Transverse colon (tissue), 4 donors: Measurements from ENCODE around the gene AHCYL1. TPM values are rescaled to one million over a fixed set of nuclear protein-coding genes. Genes with fewer than 3 reads are reported as not detected.
A peak's percentile ranks its signal among the peaks of the same experiment; 100 is the strongest.

ENCODE experiments used
- DNase-seq: peaks from one replicate; pipeline ENCODE4 v3.0.0-alpha.2; 2019
- H3K27ac ChIP-seq, 4 donors: fragments of 200-600 bp; sonication (generic); 2 replicates each; pipeline ENCODE4 v1.5.1; 2016 to 2018; ENCODE audit warnings: inconsistent platforms in 4 of 4
- H3K27me3 ChIP-seq: fragments of 200-600 bp; sonication (generic); 2 replicates; pipeline ENCODE4 v1.5.1; 2017; ENCODE audit warnings: inconsistent platforms
- H3K36me3 ChIP-seq, 4 donors: fragments of 200-600 bp; sonication (generic); 2 replicates each; pipeline ENCODE4 v1.5.1; 2017 to 2019; ENCODE audit warnings: inconsistent platforms in 4 of 4
- H3K4me1 ChIP-seq, 4 donors: fragments of 200-600 bp; sonication (generic); 2 replicates each; pipeline ENCODE4 v1.5.1; 2017 to 2020; ENCODE audit warnings: inconsistent platforms in 4 of 4
- H3K4me3 ChIP-seq, 4 donors: fragments of 200-600 bp; sonication (generic); 1 replicate in 1 of 4; 2 replicates in 3 of 4; pipeline versions ENCODE4 v1.5.1 to v1.6.1; 2017 to 2019; ENCODE audit warnings: inconsistent platforms in 4 of 4
- H3K9me3 ChIP-seq, 2 donors: fragments of 200-600 bp; sonication (generic); 2 replicates each; pipeline ENCODE4 v1.5.1; 2017 to 2019; ENCODE audit warnings: inconsistent platforms in 2 of 2
- CTCF ChIP-seq, 5 experiments: fragments of 200-600 bp in 3 of 5; fragments of 450-650 bp in 2 of 5; sonication (generic) in 3 of 5; IDR thresholded peaks; 1 replicate in 2 of 5; 2 replicates in 3 of 5; pipeline ENCODE4 v1.5.1; 2016 to 2017; ENCODE audit warnings: antibody characterized with exemption in 5 of 5, inconsistent platforms in 3 of 5, mild to moderate bottlenecking in 2 of 5, moderate library complexity in 1 of 5
- EP300 ChIP-seq: sonication (generic); formaldehyde crosslinking; IDR thresholded peaks from one replicate; pipeline ENCODE4 v1.6.1; 2017; ENCODE audit warnings: antibody characterized with exemption, low read depth
- POLR2A ChIP-seq: fragments of 450-650 bp; IDR thresholded peaks from one replicate; pipeline ENCODE4 v1.6.1; 2016; ENCODE audit warnings: antibody characterized with exemption, mild to moderate bottlenecking, moderate library complexity
- POLR2AphosphoS5 ChIP-seq, 3 donors: sonication (generic); formaldehyde crosslinking; IDR thresholded peaks; one replicate each; pipeline ENCODE4 v1.6.1; 2016; ENCODE audit warnings: antibody characterized with exemption in 3 of 3
- whole genome bisulfite sequencing, 2 donors: methylation state at CpG; one replicate each; pipeline ENCODE4 v1.1.5; 2018; ENCODE audit warnings: low coverage in 1 of 2; 5-methylcytosine and 5-hydroxymethylcytosine counted together
- in situ Hi-C, 4 donors: fragments of 200-750 bp; cut with MboI; loops; one replicate each; pipeline versions ENCODE4 v1.15.0 to v1.15.1; 2017; ENCODE audit warnings: low sequenced_read_pairs in 3 of 4, low pct_ligation_motif_present in 1 of 4, low pct_unique_long_range_greater_than_20kb in 1 of 4
- intact Hi-C: fragments of 100-400 bp; cut with DNase I; formaldehyde crosslinking; loops from one replicate; pipeline ENCODE4 v1.15.1; 2023; ENCODE audit warnings: low total_unique reads
- total RNA-seq, 4 donors: library from RNA; depleted of rRNA; stranded (reverse); fragments of >200 nt; gene quantifications; one replicate each; pipeline ENCODE4 v1.1.0, GENCODE V29; 2016

Gene AHCYL1
- total RNA-seq, 4 donors from 2014 or later, result 31.8 to 71.5 (median 51.3) TPM

GRCh38 chr1:109993885-109994284 is 9.3 kb downstream of the AHCYL1 start:
- no peaks in the 10 kb centered on the region for H3K36me3 ChIP-seq
- no peak for DNase-seq
- peaks cover 32 to 73% (median 50%) of the 10 kb centered on the region in 4 donors for H3K4me1 ChIP-seq
- WGBS, 2 donors, result 16 to 42% methylated on average over 2 to 3 of the region's 3 CpGs
- H3K9me3 ChIP-seq, result no peaks in the 10 kb centered on the region
- no peak overlapping the region for H3K4me3 ChIP-seq
- intact Hi-C loops (no loop called here), in situ Hi-C loops (loop anchor here in 1 of 4 donors (25.0 kb wide), 2 partner anchors 332 to 457 kb away; partner anchors contain the start of genes GNAI3, GPR61, GSTM2 and GSTM4)
- H3K27ac ChIP-seq, result peak overlapping the region; percentile 51 to 78 (median 72)
- H3K27me3 ChIP-seq, result no peaks in the 10 kb centered on the region
- no peak for TF ChIP-seq CTCF (IDR thresholded peaks at IDR 0.05)
- no peak for TF ChIP-seq POLR2AphosphoS5 (IDR thresholded peaks at IDR 0.05)
- no peak for TF ChIP-seq EP300
- TF ChIP-seq POLR2A, result no peak

- intact Hi-C loops, result no loop called here
- DNase-seq, result no peak
- 43 to 50% methylated on average over 1 of the region's 1 CpG for WGBS, 2 donors
- H3K36me3 ChIP-seq, result no peaks in the 10 kb centered on the region
- no peak overlapping the region for H3K4me3 ChIP-seq
- peak overlapping the region; percentile 51 to 78 (median 72) for H3K27ac ChIP-seq
- H3K4me1 ChIP-seq, result peaks cover 32 to 69% (median 45%) of the 10 kb centered on the region in 4 donors
- no peaks in the 10 kb centered on the region for H3K9me3 ChIP-seq
- no peaks in the 10 kb centered on the region for H3K27me3 ChIP-seq
- TF ChIP-seq POLR2AphosphoS5 (IDR thresholded peaks at IDR 0.05), result peak in 1 of 3 donors; percentile 42
- no peak for TF ChIP-seq POLR2A
- no peak for TF ChIP-seq CTCF (IDR thresholded peaks at IDR 0.05)
- TF ChIP-seq EP300, result no peak
- in situ Hi-C loops, result loop anchor here in 1 of 4 donors (25.0 kb wide), 2 partner anchors 332 to 457 kb away; partner anchors contain the start of genes GNAI3, GPR61, GSTM2 and GSTM4
Measured at GRCh38 chr1:109994654-109995053, 10.1 kb downstream of the AHCYL1 start.

GRCh38 chr1:109995536-109995935 is 11.0 kb downstream of the AHCYL1 start:
- no peak overlapping the region for H3K4me3 ChIP-seq
- 94% methylated on average over 2 of the region's 2 CpGs; no CpG with 5 or more reads in 1 of the 2 donors for WGBS, 2 donors
- no peaks in the 10 kb centered on the region for H3K9me3 ChIP-seq
- no peaks in the 10 kb centered on the region for H3K27me3 ChIP-seq
- H3K36me3 ChIP-seq, result no peaks in the 10 kb centered on the region
- intact Hi-C loops, result no loop called here
- in situ Hi-C loops, result loop anchor here in 1 of 4 donors (25.0 kb wide), 2 partner anchors 333 to 458 kb away; partner anchors contain the start of genes GNAI3, GPR61, GSTM2 and GSTM4
- no peak for DNase-seq
- peaks cover 30 to 61% (median 42%) of the 10 kb centered on the region in 4 donors for H3K4me1 ChIP-seq
- peak overlapping the region; percentile 51 to 78 (median 72) for H3K27ac ChIP-seq
- TF ChIP-seq POLR2A (no peak), POLR2AphosphoS5 (IDR thresholded peaks at IDR 0.05) (no peak), CTCF (IDR thresholded peaks at IDR 0.05) (no peak), EP300 (no peak)

GRCh38 chr1:109996476-109996875 is 11.9 kb downstream of the AHCYL1 start:
- DNase-seq, result no peak
- H3K27ac ChIP-seq, result peak overlapping the region in 3 of 4 donors; percentile 9 to 78 (median 51)
- TF ChIP-seq POLR2AphosphoS5 (IDR thresholded peaks at IDR 0.05), result no peak
- no peak for TF ChIP-seq POLR2A
- TF ChIP-seq CTCF (IDR thresholded peaks at IDR 0.05), result no peak
- no peak for TF ChIP-seq EP300
- no peaks in the 10 kb centered on the region for H3K9me3 ChIP-seq
- intact Hi-C loops, result no loop called here
- no peaks in the 10 kb centered on the region for H3K27me3 ChIP-seq
- in situ Hi-C loops, result loop anchor here in 1 of 4 donors (25.0 kb wide), 2 partner anchors 334 to 459 kb away; partner anchors contain the start of genes GNAI3, GPR61, GSTM2 and GSTM4
- WGBS, 2 donors, result 85 to 100% methylated on average over 3 to 5 of the region's 5 CpGs
- H3K4me1 ChIP-seq, result peaks cover 29 to 58% (median 41%) of the 10 kb centered on the region in 4 donors
- no peak overlapping the region for H3K4me3 ChIP-seq
- no peaks in the 10 kb centered on the region for H3K36me3 ChIP-seq
